Trophoblast cell (in vitro differentiated cells and primary cell): ENCODE data around the gene WEE1.

Source experiments
- DNase-seq, 2 donors: peaks; one replicate each; pipeline ENCODE4 v3.0.0-alpha.2; 2016
- H2AFZ ChIP-seq: 2 replicates; pipeline ENCODE4 v1.6.1; 2013; ENCODE audit warnings: low read length, moderate library complexity, mild to moderate bottlenecking; ENCODE audit not compliant: insufficient read depth, poor library complexity
- H2AK5ac ChIP-seq: 2 replicates; pipeline ENCODE4 v1.6.1; 2013; ENCODE audit warnings: mild to moderate bottlenecking, low read length
- H2BK120ac ChIP-seq: 2 replicates; pipeline ENCODE4 v1.6.1; 2013; ENCODE audit warnings: low read length, mild to moderate bottlenecking, moderate library complexity; ENCODE audit not compliant: insufficient read depth, poor library complexity
- H2BK12ac ChIP-seq: 2 replicates; pipeline ENCODE4 v1.6.1; 2013; ENCODE audit warnings: mild to moderate bottlenecking, low read length, moderate library complexity
- H2BK5ac ChIP-seq: 2 replicates; pipeline ENCODE4 v1.6.1; 2013; ENCODE audit warnings: low read length, low read depth, moderate library complexity, mild to moderate bottlenecking; ENCODE audit not compliant: poor library complexity
- H3K14ac ChIP-seq: 2 replicates; pipeline ENCODE4 v1.6.1; 2013; ENCODE audit warnings: mild to moderate bottlenecking, low read length
- H3K18ac ChIP-seq: 2 replicates; pipeline ENCODE4 v1.6.1; 2013; ENCODE audit warnings: mild to moderate bottlenecking, low read length
- H3K23ac ChIP-seq: 2 replicates; pipeline ENCODE4 v1.6.1; 2013; ENCODE audit warnings: low read length
- H3K27ac ChIP-seq: 2 replicates; pipeline ENCODE4 v1.5.1; 2013; ENCODE audit warnings: low read depth, mild to moderate bottlenecking, inconsistent platforms, low read length, moderate library complexity
- H3K27me3 ChIP-seq: 2 replicates; pipeline ENCODE4 v1.6.1; 2013; ENCODE audit warnings: inconsistent platforms, mild to moderate bottlenecking, low read length, moderate library complexity; ENCODE audit not compliant: insufficient read depth
- H3K36me3 ChIP-seq, 2 experiments: 1 replicate in 1 of 2; 2 replicates in 1 of 2; pipeline ENCODE4 v1.6.1; 2013; ENCODE audit warnings: low read length in 2 of 2, mild to moderate bottlenecking in 2 of 2, moderate library complexity in 1 of 2; ENCODE audit not compliant: insufficient read depth in 2 of 2, control insufficient read depth in 1 of 2
- H3K4ac ChIP-seq: 2 replicates; pipeline ENCODE4 v1.6.1; 2013; ENCODE audit warnings: low read depth, mild to moderate bottlenecking, low read length, moderate library complexity
- H3K4me1 ChIP-seq, 2 experiments: 1 replicate in 1 of 2; 2 replicates in 1 of 2; pipeline ENCODE4 v1.6.1; 2013; ENCODE audit warnings: low read length in 2 of 2, mild to moderate bottlenecking in 2 of 2, moderate library complexity in 1 of 2; ENCODE audit not compliant: insufficient read depth in 2 of 2, control insufficient read depth in 1 of 2
- H3K4me2 ChIP-seq: 2 replicates; pipeline ENCODE4 v1.6.1; 2013; ENCODE audit warnings: inconsistent platforms, mild to moderate bottlenecking, low read length, moderate library complexity
- H3K4me3 ChIP-seq: 2 replicates; pipeline ENCODE4 v1.5.1; 2013; ENCODE audit warnings: mild to moderate bottlenecking, low read depth, low read length, inconsistent platforms
- H3K79me1 ChIP-seq: one replicate; pipeline ENCODE4 v1.6.1; 2013; ENCODE audit warnings: low read length
- H3K79me2 ChIP-seq: 2 replicates; pipeline ENCODE4 v1.6.1; 2013; ENCODE audit warnings: low read length, mild to moderate bottlenecking; ENCODE audit not compliant: control insufficient read depth, insufficient read depth, poor library complexity
- H3K9ac ChIP-seq: 2 replicates; pipeline ENCODE4 v1.6.1; 2013; ENCODE audit warnings: mild to moderate bottlenecking, low read length
- H3K9me3 ChIP-seq: 2 replicates; pipeline ENCODE4 v1.6.1; 2013; ENCODE audit warnings: low read depth, mild to moderate bottlenecking, control low read depth, inconsistent platforms, low read length; ENCODE audit not compliant: insufficient read depth
- H4K12ac ChIP-seq: 2 replicates; pipeline ENCODE4 v1.6.1; 2013; ENCODE audit warnings: low read depth, mild to moderate bottlenecking, low read length, moderate library complexity
- H4K8ac ChIP-seq: 2 replicates; pipeline ENCODE4 v1.6.1; 2013; ENCODE audit warnings: low read depth, mild to moderate bottlenecking, low read length, moderate library complexity
- H4K91ac ChIP-seq: one replicate; pipeline ENCODE4 v1.6.1; 2013; ENCODE audit warnings: low read depth, mild to moderate bottlenecking, low read length, moderate library complexity
- WGBS: extraction: QIAGEN DNeasy Blood & Tissue Kit; methylation state at CpG from one replicate; pipeline ENCODE4 v1.1.7; 2013; ENCODE audit warnings: missing lambda C conversion rate; ENCODE audit not compliant: insufficient read length, insufficient coverage; ENCODE audit errors: extremely low coverage; 5-methylcytosine and 5-hydroxymethylcytosine counted together

Gene WEE1

DNA sequence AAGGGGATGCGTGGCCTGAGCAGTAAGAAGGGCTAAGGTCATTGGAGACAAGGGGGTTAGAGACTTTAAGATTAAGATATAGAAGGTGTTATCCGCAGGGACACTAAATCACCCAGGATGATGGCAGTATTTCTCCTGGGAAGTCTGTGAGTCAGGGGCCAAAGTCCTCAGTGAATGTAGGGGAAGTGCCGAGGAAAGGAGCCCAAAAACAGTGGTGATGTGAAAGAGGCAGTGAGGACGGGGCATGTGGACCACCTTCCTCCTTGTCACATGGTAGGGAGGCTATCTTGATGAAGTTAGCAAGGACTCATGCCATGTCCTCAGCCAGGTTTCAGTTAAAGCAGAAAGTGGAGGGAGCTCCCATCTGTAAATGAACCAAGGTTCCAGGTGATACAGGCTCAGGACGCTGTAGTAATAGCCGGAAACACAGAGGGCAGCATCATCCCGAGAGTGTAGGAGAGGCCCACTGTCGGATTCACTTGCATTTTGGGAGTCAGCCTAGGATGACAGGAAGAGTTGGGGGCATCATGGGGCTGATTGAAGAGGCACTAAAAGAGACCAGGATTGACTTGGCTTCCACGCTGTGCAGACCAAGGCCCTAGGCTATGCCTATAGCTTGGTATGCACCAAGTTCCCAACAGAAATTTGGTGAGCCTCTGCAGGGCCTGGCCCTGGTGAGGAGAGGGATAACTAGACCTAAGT is 33.5 kb downstream of the WEE1 start:
- H2BK5ac ChIP-seq, result no peak overlapping the region
- H3K18ac ChIP-seq, result no peak overlapping the region
- H2AFZ ChIP-seq, result no peak overlapping the region
- no CpG with 5 or more reads among the region's 9 CpGs for WGBS
- H2BK12ac ChIP-seq, result no peak overlapping the region
- no peak overlapping the region for H4K91ac ChIP-seq
- no peak overlapping the region for H2AK5ac ChIP-seq
- H2BK120ac ChIP-seq, result no peak overlapping the region
- DNase-seq, result peak; percentile 26 to 57
- no peaks in the 10 kb centered on the region for H3K79me2 ChIP-seq
- no peak overlapping the region for H3K4me3 ChIP-seq
- no peak overlapping the region for H3K27ac ChIP-seq
- no peak overlapping the region for H3K23ac ChIP-seq
- H4K12ac ChIP-seq, result no peak overlapping the region
- H3K36me3 ChIP-seq, result no peaks in the 10 kb centered on the region
- H3K9me3 ChIP-seq, result no peaks in the 10 kb centered on the region
- no peak overlapping the region for H3K4me2 ChIP-seq
- no peak overlapping the region for H3K4ac ChIP-seq
- H3K27me3 ChIP-seq, result no peaks in the 10 kb centered on the region
- no peak overlapping the region for H3K14ac ChIP-seq
- no peak overlapping the region for H3K9ac ChIP-seq
- peaks cover 3% of the 10 kb centered on the region for H3K79me1 ChIP-seq
- no peak overlapping the region for H4K8ac ChIP-seq
- peaks cover 0 to 2% of the 10 kb centered on the region in 2 experiments for H3K4me1 ChIP-seq

DNA sequence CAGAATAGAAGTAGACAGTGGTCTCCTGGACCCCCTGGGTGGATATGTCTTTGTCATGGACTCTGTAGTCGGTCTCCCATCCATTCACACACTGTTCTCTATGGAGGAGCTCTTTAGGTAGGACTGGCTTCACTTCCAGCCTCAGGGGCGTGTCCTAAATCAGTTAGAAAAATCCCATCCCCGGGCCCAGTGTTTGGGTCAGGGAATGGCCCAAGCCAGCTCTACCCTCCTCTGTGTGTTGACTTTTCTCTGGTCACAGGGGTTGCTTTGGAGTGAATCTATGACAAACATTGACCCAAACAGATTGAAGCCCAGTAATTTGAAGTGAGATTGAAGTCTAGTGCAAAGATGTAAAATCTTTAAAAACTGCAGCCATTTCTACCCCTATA is 34.0 kb downstream of the WEE1 start:
- no peak overlapping the region for H4K12ac ChIP-seq
- H3K4me3 ChIP-seq, result no peak overlapping the region
- H3K27ac ChIP-seq, result no peak overlapping the region
- no peak overlapping the region for H2BK12ac ChIP-seq
- no peak overlapping the region for H4K91ac ChIP-seq
- H3K18ac ChIP-seq, result no peak overlapping the region
- no peak overlapping the region for H4K8ac ChIP-seq
- no peak overlapping the region for H2AK5ac ChIP-seq
- DNase-seq, result no peak
- H3K14ac ChIP-seq, result no peak overlapping the region
- H2AFZ ChIP-seq, result no peak overlapping the region
- H3K79me2 ChIP-seq, result no peaks in the 10 kb centered on the region
- peaks cover 5% of the 10 kb centered on the region for H3K79me1 ChIP-seq
- H2BK120ac ChIP-seq, result no peak overlapping the region
- no peak overlapping the region for H3K23ac ChIP-seq
- H3K27me3 ChIP-seq, result no peaks in the 10 kb centered on the region
- no peak overlapping the region for H3K4me2 ChIP-seq
- peaks cover 0 to 3% of the 10 kb centered on the region in 2 experiments for H3K4me1 ChIP-seq
- H2BK5ac ChIP-seq, result no peak overlapping the region
- no peaks in the 10 kb centered on the region for H3K36me3 ChIP-seq
- no peak overlapping the region for H3K4ac ChIP-seq
- WGBS, result no CpG with 5 or more reads among the region's 3 CpGs
- no peaks in the 10 kb centered on the region for H3K9me3 ChIP-seq
- no peak overlapping the region for H3K9ac ChIP-seq

DNA sequence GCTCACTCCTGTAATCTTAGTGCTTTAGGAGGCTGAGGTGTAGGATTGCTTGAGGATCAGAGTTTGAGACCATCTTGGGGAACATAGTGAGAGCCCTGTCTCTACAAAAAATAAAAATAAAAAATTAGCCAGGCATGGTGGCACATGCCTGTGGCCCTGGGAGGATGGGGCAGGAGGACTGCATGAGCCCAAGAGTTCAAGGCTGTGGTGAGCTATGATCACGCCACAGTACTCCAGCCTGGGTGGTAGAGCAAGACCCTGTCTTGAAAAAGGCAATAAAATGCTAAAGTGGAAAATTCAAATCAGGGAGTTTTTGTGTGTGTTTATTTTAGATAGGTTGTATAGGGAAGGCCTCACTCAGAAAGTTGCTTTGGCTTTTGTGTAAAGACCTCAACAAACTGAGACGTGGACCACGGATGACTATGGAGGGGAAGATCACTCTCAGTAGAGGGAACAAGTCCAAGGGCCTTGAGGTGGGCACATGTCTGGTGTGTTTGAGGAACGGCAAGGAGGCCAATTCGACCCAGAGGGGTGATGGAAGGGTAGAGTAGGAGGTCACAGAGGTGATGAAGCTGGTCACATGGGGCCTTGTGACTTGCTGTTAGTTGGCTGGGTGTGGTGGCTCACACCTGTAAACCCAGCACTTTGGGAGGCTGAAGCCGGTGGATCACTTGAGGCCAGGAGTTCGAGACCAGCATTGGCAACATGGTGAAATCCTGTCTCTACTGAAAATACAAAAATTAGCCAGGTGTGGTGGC is 35.7 kb downstream of the WEE1 start:
- H2BK5ac ChIP-seq, result peak overlapping the region; percentile 47
- peak overlapping the region; percentile 77 for H4K91ac ChIP-seq
- H3K27me3 ChIP-seq, result no peaks in the 10 kb centered on the region
- peak overlapping the region; percentile 92 for H2BK12ac ChIP-seq
- H3K9ac ChIP-seq, result no peak overlapping the region
- H3K4me2 ChIP-seq, result no peak overlapping the region
- H2BK120ac ChIP-seq, result peak overlapping the region; percentile 76
- H3K79me1 ChIP-seq, result peaks cover 13% of the 10 kb centered on the region
- no peak overlapping the region for H4K12ac ChIP-seq
- peak overlapping the region; percentile 29 for H3K18ac ChIP-seq
- peak overlapping the region; percentile 42 for H3K14ac ChIP-seq
- H3K4ac ChIP-seq, result peak overlapping the region; percentile 64
- WGBS, result no CpG with 5 or more reads among the region's 7 CpGs
- no peak for DNase-seq
- no peak overlapping the region for H3K4me3 ChIP-seq
- H4K8ac ChIP-seq, result peak overlapping the region; percentile 20
- no peak overlapping the region for H3K27ac ChIP-seq
- peaks cover 2 to 5% of the 10 kb centered on the region in 2 experiments for H3K4me1 ChIP-seq
- H3K36me3 ChIP-seq, result no peaks in the 10 kb centered on the region
- peak overlapping the region; percentile 64 for H2AK5ac ChIP-seq
- H3K9me3 ChIP-seq, result no peaks in the 10 kb centered on the region
- peaks cover 5% of the 10 kb centered on the region for H3K79me2 ChIP-seq
- H2AFZ ChIP-seq, result peak overlapping the region; percentile 6
- H3K23ac ChIP-seq, result no peak overlapping the region

DNA sequence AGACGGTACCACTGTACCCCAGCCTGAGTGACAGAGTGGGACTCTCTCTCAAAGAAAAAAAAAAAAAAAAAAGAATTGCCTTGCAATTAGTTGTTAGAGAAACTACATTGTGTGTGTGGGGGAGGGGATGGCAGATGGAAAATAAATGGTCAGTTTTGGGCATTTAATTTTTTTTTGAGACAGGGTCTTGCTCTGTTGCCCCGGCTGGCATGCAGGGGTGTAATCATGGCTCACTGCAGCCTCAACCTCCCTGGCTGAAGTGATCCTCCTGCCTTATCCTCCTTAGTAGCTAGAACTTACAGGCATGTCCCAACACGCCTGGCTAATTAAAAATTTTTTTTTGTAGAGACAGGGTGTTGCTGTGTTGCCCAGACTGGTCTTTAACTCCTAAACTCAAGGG is 36.4 kb downstream of the WEE1 start:
- Histone ChIP-seq H3K4ac (no peak overlapping the region), H4K12ac (no peak overlapping the region), H3K9me3 (no peaks in the 10 kb centered on the region), H2BK5ac (peak overlapping the region; percentile 22), H3K36me3 (no peaks in the 10 kb centered on the region), H4K8ac (peak overlapping the region; percentile 1), H3K4me2 (no peak overlapping the region), H2BK12ac (no peak overlapping the region), H3K14ac (no peak overlapping the region), H3K79me1 (peaks cover 16% of the 10 kb centered on the region), H2AFZ (no peak overlapping the region), H3K4me3 (no peak overlapping the region), H3K9ac (no peak overlapping the region), H3K4me1 (peaks cover 5% of the 10 kb centered on the region in 2 experiments), H3K27me3 (no peaks in the 10 kb centered on the region), H3K18ac (no peak overlapping the region), H2AK5ac (no peak overlapping the region), H4K91ac (peak overlapping the region; percentile 77), H3K27ac (no peak overlapping the region), H3K79me2 (peaks cover 7% of the 10 kb centered on the region), H2BK120ac (peak overlapping the region; percentile 76), H3K23ac (no peak overlapping the region)
- no peak for DNase-seq
- no CpG with 5 or more reads among the region's 3 CpGs for WGBS
